ENCODE measurements around the gene OGFOD2.
A peak's percentile ranks its signal among the peaks of the same experiment; 100 is the strongest.
"Not testable (repeated sequence)": the region's sequence is repeated elsewhere in the genome, so short reads cannot be mapped to it uniquely, and the experiment has no call there.

OGFOD2 gene

DNA sequence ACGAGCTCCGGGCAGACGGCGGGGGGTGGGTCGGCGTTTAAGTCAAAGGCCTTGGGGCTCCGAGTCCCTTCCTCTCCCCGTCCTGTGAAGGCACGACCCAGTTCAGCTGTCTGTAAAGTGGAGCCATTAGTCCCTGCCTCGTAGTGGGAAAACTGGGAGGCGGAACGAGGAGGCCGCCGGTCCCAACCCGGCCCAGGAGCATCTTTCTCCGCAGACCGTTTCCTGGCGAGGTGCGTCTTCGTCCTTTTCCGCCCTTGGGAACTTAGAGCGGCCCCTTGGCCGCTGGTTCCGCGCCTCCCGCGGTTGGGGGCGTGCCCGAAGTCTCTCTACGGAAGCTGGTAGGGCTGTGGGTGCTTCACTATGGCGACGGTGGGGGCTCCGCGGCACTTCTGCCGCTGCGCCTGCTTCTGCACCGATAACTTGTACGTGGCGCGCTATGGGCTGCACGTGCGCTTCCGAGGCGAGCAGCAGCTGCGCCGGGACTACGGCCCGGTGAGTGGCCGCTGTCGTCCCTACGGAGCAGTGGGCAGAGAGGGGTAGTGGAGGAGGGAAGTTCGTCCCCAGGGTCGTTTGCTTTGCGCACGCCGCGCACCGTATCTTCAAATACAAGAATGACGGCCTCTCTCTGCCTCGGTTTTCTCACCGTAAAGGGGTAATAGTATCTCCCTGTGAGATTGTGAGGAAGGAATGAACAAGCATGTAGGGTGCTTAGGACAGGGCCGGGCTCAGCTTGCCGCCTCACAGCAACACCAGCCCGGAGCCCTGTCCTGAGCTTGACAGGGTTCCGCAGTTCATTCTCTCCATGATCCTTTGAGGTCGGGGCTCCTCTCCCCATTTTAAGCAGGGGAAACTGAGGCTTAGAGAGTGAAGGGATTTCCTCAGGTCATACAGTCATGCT, at the start of gene OGFOD2:
Gene OGFOD2 (plus strand): TSS at position 353 of the 898 bp plus-strand sequence. CDS start 8 bp downstream, at position 361.
- DNase-seq: peak; percentile 74

GRCh38 chr12:122927756-122928403, 47.2 kb upstream of the OGFOD2 start:
- DNase-seq: no peak

DNA sequence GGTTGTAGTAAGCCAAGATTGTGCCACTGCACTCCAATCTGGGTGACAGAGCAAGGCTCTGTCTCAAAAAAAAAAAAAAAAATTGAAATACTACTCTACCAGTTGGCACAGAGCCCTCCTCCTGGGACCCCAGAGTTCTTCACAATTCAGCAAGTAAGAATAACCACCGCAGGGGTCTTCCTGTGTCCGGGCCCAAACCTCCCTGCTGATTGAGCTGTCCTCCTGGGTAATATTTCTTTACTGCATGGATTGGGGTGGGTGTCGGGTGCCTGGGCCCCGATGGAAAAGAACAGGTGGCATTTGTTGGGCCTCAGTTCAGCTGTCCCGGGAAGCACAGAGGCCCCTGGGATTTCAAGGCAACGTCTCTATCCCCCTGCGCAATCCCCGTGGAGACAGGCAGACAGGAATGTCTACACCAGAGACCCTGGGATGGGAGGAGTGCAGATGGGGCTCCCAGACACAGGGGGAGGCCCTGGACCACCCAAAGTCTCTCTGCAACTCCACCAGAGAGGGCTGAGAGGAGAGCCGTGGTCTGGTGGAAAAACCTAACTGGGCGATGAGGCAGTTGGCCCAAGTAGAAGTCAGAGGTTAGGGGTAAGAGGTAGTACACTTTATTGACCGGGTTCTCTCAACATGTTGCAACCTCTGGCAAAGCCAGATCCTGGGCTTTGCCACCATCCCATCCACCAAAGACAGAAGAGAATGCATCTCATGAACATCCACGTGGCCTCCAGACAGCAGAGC, 46.5 kb upstream of the OGFOD2 start:
- DNase-seq: no peak

DNA sequence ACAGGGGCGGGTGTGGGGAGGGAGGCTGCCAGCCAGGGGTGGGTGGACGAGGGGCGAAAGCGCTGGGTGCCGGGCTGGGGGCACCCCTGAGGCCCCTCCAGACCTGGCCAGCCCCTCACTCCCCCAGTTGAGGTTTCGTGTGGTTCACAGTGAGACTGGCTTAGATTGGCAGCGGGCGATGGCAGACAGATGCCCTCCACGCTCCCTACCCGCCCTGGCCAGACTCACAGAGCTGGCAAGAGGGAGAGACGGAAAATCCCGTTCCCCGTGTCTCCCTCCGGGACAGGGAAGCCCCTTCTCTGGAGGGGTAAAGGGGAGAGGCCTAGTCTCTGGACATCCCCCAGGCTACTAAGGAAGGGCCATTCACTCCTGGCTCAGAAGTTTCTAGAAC, 45.9 kb upstream of the OGFOD2 start:
- no peak for DNase-seq

DNA sequence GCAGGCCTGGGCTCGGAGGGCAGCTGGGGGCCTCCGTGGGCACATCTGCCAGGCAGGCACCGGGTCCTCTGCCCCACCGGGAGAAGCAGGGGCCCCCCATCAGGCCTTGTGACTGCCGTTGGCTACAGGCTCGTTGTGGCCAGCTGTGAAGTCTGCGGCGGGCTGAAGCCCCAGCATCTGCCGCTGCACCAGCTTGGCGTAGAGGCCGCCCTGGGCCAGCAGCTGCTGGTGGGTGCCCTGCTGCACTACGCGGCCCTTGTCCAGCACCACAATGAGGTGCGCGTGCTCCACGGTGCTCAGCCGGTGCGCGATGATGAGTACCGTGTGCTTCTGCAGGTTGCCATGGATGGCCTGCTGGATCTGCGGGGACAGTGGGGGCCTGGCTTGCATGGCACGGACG, 45.2 kb upstream of the OGFOD2 start:
- no peak for DNase-seq

GRCh38 chr12:122932207-122932606, 42.8 kb upstream of the OGFOD2 start:
- DNase-seq: no peak

DNA sequence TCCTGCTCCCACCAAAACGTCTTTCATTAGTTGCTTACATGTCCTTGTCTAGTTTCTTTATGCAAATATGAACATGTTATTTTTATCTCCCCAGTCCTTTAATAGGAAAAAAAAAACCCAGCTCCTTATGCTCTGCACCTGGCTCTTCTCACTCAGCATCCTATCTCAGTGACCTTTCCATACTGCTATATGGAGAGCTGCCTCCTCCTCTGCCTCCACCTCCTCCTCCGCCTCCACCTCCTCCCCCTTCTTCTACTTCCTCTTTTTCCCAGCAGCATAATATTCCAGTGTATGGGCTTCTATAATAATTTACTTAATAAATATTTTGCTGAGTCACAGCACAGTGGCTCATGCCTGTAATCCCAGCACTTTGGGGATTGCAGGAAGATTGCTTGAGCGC, 40.3 kb upstream of the OGFOD2 start:
- DNase-seq: no peak

- no peak for DNase-seq
Observed at GRCh38 chr12:122935318-122935717, 39.7 kb upstream of the OGFOD2 start.

- DNase-seq: no peak
Observed at GRCh38 chr12:122937622-122938091, 37.4 kb upstream of the OGFOD2 start.

GRCh38 chr12:122939125-122939524, 35.9 kb upstream of the OGFOD2 start:
- DNase-seq: no peak

GRCh38 chr12:122941351-122941750, 33.7 kb upstream of the OGFOD2 start:
- DNase-seq: not testable (repeated sequence)

DNA sequence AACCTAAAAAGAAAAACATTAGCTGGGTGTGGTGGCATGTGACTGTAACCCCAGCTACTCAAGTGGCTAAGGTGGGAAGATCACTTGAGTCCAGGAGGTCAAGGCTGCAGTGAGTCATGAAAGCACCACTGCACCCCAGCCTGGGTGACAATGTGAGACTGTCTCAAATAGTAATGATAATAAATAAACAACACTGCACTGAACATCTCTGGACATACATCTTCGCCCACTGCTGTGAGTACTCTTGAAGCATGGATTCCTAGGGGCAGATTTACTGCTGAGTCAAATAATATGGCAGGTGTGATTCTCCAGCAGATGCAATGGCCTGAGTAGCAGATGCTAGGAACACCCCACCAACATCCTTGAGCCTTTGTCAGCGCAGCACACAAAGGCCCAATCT, 32.4 kb upstream of the OGFOD2 start:
- DNase-seq: no peak

GRCh38 chr12:122943196-122943595, 31.8 kb upstream of the OGFOD2 start:
- no peak for DNase-seq

GRCh38 chr12:122944605-122945592, 30.1 kb upstream of the OGFOD2 start:
- no peak for DNase-seq

DNA sequence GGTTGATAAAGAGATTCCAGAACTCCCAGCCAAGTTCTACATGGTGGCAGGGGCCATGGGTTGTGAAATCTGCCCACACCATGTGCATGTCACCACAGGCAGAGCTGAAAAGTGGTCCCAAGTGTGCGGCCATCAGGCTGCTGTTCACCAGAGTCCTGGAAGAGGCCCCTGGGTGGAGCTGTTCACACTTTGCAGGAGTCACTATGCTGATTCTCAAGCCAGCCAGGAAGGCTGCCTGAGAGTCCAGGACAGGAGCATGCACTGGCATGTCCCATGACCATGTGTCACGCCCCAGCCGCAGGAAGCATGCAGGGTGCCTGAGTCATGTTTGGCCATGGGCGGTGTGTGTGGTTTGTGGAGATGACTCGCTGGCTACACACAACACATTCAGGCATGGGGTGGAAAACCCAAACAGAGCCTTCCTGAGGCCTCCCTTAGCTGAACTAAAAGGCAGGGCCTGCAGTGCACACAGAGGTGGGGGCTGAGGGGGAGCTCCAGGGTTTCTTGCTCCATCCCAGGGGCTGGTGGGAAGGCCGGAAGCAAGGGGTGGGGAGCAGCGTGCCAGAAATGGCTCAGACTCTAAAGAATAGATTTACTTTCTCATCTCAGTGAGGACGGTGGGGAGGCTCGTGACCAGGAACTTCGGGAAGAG, 28.2 kb upstream of the OGFOD2 start:
- DNase-seq: no peak

- DNase-seq: no peak
Observed at GRCh38 chr12:122947352-122947792, 27.7 kb upstream of the OGFOD2 start.

- DNase-seq: no peak
Observed at GRCh38 chr12:122948605-122949004, 26.4 kb upstream of the OGFOD2 start.

- no peak for DNase-seq
Observed at GRCh38 chr12:122949405-122949804, 25.6 kb upstream of the OGFOD2 start.

DNA sequence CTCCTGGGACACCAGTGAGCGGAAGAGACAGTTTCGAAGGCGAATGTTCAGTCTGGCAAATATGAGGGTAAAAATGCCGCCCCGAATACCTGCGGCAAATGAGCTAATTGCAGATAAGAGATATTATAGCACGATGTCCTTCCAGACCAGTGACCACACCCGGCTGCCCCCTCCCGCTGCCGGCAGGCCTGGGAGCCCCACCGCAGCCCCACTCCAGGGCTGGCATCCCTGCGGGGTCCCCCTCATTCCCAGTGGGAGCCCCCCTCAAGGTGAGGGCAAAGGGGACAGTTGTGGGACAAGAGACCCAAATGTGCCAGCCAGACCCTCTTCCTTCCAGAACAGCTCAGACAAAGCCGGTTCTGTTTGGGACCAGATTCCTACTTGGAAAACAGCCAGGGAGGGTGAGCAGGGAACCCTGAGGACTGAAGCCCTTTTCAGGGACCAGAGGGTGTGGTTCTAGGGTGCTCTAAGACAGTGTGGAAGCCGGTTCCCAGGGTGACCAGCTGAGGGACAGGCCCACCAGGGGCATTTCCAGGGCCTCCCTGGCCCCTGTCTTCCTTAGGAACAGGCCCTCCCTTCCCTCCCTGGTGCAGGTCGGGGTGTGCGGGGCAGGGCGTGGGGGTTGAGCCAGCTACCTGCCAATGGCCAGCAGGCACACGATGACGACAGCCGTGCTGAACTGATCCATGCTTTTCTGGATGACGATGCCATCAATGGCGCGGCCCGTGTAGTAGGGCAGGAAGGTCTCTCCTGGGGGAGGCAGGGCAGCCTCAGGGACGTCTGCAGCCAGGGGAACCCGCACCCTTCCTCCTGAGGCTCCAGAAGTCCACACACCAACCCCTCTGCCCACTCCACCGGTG, 25.0 kb upstream of the OGFOD2 start:
- DNase-seq: no peak

DNA sequence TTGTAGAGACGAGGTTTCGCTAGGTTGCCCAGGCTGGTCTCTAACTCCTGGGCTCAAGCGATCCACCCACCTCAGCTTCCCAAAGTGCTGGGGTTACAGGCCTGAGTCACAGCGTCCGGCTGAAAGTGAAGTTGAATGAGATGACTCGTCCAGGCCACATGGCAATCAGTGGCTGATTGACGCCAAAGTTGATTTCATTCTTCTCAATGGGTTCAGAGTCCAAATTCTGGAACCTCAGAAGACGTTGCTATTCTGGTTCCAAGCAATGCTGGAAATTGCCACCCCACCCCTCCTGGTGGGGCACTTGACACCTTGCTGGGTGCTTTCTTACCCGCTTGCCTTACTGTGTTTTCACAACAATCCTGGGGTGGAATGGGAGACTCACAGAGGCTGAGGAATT, 23.6 kb upstream of the OGFOD2 start:
- no peak for DNase-seq

All from NCI-H2029 treated with DMSO at 0.1 percent for 48 hours (cell line).